Mammary epithelial cell (primary cell): ENCODE measurements around the gene PUSL1.

Experiments used
- CTCF ChIP-seq, 2 donors: IDR thresholded peaks in 1 of 2; conservative IDR thresholded peaks in 1 of 2; 2 replicates each; pipeline ENCODE4 v1.5.1; 2011 to 2012; ENCODE audit warnings: inconsistent platforms in 2 of 2, low read length in 2 of 2, mild to moderate bottlenecking in 2 of 2, control low read depth in 1 of 2, low read depth in 1 of 2; ENCODE audit not compliant: insufficient read depth in 1 of 2; ENCODE audit errors: extremely low read depth in 1 of 2
- EZH2 ChIP-seq: IDR thresholded peaks from 2 replicates; pipeline ENCODE4 v1.6.1; 2012; ENCODE audit warnings: low read length, inconsistent platforms, borderline replicate concordance

DNA sequence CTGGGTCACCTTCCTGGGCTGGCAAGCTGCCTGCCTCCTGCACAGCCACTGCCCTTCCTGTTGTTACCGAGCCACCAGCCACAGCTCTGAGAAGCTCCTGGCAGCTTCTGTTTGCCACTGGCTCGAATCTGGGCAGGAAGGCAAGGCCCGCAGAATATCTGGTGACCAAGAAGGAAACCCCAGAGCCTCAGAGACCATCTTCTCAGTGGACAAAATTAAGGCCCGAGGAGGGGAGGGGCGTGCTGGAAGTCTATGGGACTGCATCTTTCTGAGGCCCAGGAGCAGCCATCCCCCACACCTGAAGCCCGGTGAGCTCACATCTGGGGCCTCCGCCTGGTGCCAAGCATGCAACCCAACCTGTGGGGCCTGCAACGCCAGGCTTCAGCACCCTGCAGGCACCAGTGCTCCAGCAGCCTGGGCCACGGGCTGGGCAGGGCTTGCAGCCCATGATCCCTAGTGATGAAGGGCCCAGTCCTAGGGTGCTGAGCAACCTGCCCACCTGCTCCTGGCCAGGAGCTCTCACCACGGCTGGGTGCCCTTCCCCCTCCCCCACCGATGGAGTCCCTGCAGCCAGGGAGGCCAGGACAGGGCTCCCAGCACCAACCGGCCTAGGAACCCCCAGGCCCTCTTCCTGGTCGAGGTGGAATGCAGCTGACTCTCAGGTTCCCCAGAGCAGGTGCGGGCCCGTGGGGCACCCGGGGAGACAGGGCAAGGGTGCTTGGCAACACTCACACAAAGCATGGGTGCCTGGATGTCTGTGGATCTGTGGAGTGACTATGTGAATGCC lies 17.1 kb downstream of the PUSL1 start:
- TF ChIP-seq CTCF (conservative IDR thresholded peaks at IDR 0.05 in 1 of 2, IDR thresholded peaks at IDR 0.05 in 1 of 2; ENCODE audit: extremely low read depth in 1 of 2, insufficient read depth in 1 of 2, low read depth in 1 of 2, low read length in 2 of 2): no peak
- TF ChIP-seq EZH2: no peak
